ENCODE data around the gene RNF180.
"Not testable (repeated sequence)": the region's sequence is repeated elsewhere in the genome, so short reads cannot be mapped to it uniquely, and the experiment has no call there.

RNF180 gene

GRCh38 chr5:64340293-64340692, 174.7 kb downstream of the RNF180 start:
- DNase-seq (ENCODE audit: low read depth, low spot score) = no peak
- peak overlapping the region; percentile 37 for H3K27ac ChIP-seq

GRCh38 chr5:64341340-64341739, 175.7 kb downstream of the RNF180 start:
- no peak for DNase-seq (ENCODE audit: low read depth, low spot score)
- no peak overlapping the region for H3K27ac ChIP-seq

- H3K27ac ChIP-seq = no peak overlapping the region
- DNase-seq (ENCODE audit: low read depth, low spot score) = no peak
These were observed 178.9 kb downstream of the RNF180 start for GRCh38 chr5:64344501-64344900.

- H3K27ac ChIP-seq = no peak overlapping the region
- DNase-seq (ENCODE audit: low read depth, low spot score) = no peak
These were observed 181.7 kb downstream of the RNF180 start for GRCh38 chr5:64347309-64347708.

- no peak overlapping the region for H3K27ac ChIP-seq
- no peak for DNase-seq (ENCODE audit: low read depth, low spot score)
These were observed 198.8 kb downstream of the RNF180 start for GRCh38 chr5:64364426-64364825.

GRCh38 chr5:64384765-64385164, 219.1 kb downstream of the RNF180 start:
- no peak for DNase-seq (ENCODE audit: low read depth, low spot score)
- no peak overlapping the region for H3K27ac ChIP-seq

GRCh38 chr5:64397552-64397951, 231.9 kb downstream of the RNF180 start:
- no peak for DNase-seq (ENCODE audit: low read depth, low spot score)
- no peak overlapping the region for H3K27ac ChIP-seq

- not testable (repeated sequence) for DNase-seq (ENCODE audit: low read depth, low spot score); H3K27ac ChIP-seq
These were observed 233.1 kb downstream of the RNF180 start for GRCh38 chr5:64398735-64399134.

GRCh38 chr5:64407103-64407825, 241.6 kb downstream of the RNF180 start:
- not testable (repeated sequence) for DNase-seq (ENCODE audit: low read depth, low spot score); H3K27ac ChIP-seq

GRCh38 chr5:64417390-64417789, 251.7 kb downstream of the RNF180 start:
- no peak for DNase-seq (ENCODE audit: low read depth, low spot score)
- no peak overlapping the region for H3K27ac ChIP-seq

GRCh38 chr5:64418013-64418412, 252.4 kb downstream of the RNF180 start:
- no peak overlapping the region for H3K27ac ChIP-seq
- DNase-seq (ENCODE audit: low read depth, low spot score) = no peak

Measured in epithelial cell of prostate (primary cell).